ENCODE data around the gene PPP4R4. TPM values are rescaled to one million over a fixed set of nuclear protein-coding genes. Genes with fewer than 3 reads are reported as not detected.
"Not testable (repeated sequence)": the region's sequence is repeated elsewhere in the genome, so short reads cannot be mapped to it uniquely, and the experiment has no call there.

PPP4R4 gene
- total RNA-seq, 1 donor from 2014 or later: 25.5 TPM

DNA sequence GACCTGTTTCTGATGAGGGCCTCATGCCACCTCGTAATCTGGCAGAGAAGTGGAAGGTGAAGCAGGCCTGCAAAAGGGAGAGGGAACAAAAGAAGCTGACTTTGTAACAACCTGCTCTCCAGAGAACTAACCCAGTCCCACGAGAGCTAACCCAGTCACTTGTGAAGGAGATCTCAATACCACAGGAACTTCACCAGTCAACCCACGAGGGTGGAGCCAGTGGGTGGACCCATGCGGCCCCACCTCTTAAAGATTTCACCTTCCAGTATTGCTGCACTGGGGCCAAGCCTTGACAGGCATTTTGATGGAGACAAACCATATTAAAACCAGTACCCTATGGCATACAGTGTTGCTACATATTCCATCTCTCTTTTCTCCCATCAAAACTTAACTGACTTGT is 63.9 kb downstream of the PPP4R4 start:
- no peak overlapping the region for H3K27ac ChIP-seq

DNA sequence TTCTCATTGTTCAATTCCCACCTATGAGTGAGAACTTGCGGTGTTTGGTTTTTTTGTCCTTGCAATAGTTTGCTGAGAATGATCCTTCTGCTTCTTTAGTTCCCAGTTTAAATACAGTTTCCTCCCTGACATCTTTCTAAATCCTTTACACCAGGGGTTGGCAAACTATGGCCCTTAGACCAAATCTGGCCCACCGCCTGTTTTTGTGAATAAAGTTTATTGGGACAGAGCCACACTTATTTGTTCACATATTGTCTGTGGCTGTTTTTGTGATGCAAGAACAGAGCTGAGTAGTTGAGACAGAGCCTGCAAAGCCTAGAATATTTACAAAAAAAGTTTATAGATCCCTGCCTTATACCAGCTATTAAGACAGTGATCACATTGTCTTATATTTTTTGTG is 65.3 kb downstream of the PPP4R4 start:
- no peak overlapping the region for H3K4me3 ChIP-seq
- H3K4me2 ChIP-seq: no peak overlapping the region
- H4K20me1 ChIP-seq (ENCODE audit: low read depth): no peaks in the 10 kb centered on the region
- DNase-seq (ENCODE audit: low spot score): no peak
- Mint-ChIP-seq H3K4me3 (no peak overlapping the region), H3K4me1 (peaks cover 3% of the 10 kb centered on the region), H3K9me3 (no peaks in the 10 kb centered on the region), H3K36me3 (peaks cover 4% of the 10 kb centered on the region), H3K27ac (no peak overlapping the region), H3K27me3 (ENCODE audit: insufficient read depth, low read depth) (no peaks in the 10 kb centered on the region)
- H3F3A ChIP-seq (ENCODE audit: low read depth): no peaks in the 10 kb centered on the region
- H3K9me3 ChIP-seq (ENCODE audit: low read depth): no peaks in the 10 kb centered on the region
- peaks cover 4% of the 10 kb centered on the region for H3K4me1 ChIP-seq
- H3K27me3 ChIP-seq: no peaks in the 10 kb centered on the region
- H2AFZ ChIP-seq (replicated peaks): no peak overlapping the region
- H3K36me3 ChIP-seq: peaks cover 3% of the 10 kb centered on the region
- no peak overlapping the region for H3K9ac ChIP-seq
- H3K79me2 ChIP-seq (ENCODE audit: low read depth): no peaks in the 10 kb centered on the region
- TF ChIP-seq, protein P1, sequence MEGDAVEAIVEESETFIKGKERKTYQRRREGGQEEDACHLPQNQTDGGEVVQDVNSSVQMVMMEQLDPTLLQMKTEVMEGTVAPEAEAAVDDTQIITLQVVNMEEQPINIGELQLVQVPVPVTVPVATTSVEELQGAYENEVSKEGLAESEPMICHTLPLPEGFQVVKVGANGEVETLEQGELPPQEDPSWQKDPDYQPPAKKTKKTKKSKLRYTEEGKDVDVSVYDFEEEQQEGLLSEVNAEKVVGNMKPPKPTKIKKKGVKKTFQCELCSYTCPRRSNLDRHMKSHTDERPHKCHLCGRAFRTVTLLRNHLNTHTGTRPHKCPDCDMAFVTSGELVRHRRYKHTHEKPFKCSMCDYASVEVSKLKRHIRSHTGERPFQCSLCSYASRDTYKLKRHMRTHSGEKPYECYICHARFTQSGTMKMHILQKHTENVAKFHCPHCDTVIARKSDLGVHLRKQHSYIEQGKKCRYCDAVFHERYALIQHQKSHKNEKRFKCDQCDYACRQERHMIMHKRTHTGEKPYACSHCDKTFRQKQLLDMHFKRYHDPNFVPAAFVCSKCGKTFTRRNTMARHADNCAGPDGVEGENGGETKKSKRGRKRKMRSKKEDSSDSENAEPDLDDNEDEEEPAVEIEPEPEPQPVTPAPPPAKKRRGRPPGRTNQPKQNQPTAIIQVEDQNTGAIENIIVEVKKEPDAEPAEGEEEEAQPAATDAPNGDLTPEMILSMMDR (IDR thresholded peaks at IDR 0.05): no peak
- TF ChIP-seq EZH2 (IDR thresholded peaks at IDR 0.05) (no peak), EZH2phosphoT487 (IDR thresholded peaks at IDR 0.05) (no peak)
- no peak overlapping the region for H3K27ac ChIP-seq

More for the DNA sequence above, 63.9 kb downstream of the PPP4R4 start:
- Histone ChIP-seq H3K4me2 (no peak overlapping the region), H3F3A (ENCODE audit: low read depth) (no peaks in the 10 kb centered on the region), H3K27me3 (no peaks in the 10 kb centered on the region), H4K20me1 (ENCODE audit: low read depth) (no peaks in the 10 kb centered on the region), H3K4me3 (no peak overlapping the region), H3K9ac (no peak overlapping the region), H2AFZ (replicated peaks) (no peak overlapping the region), H3K9me3 (ENCODE audit: low read depth) (no peaks in the 10 kb centered on the region), H3K36me3 (peaks cover 3% of the 10 kb centered on the region), H3K4me1 (no peaks in the 10 kb centered on the region), H3K79me2 (ENCODE audit: low read depth) (no peaks in the 10 kb centered on the region)
- Mint-ChIP-seq H3K9me3 (no peaks in the 10 kb centered on the region), H3K4me3 (no peak overlapping the region), H3K4me1 (no peaks in the 10 kb centered on the region), H3K36me3 (peaks cover 4% of the 10 kb centered on the region), H3K27me3 (ENCODE audit: insufficient read depth, low read depth) (no peaks in the 10 kb centered on the region), H3K27ac (no peak overlapping the region)
- no peak for DNase-seq (ENCODE audit: low spot score)
- TF ChIP-seq EZH2 (IDR thresholded peaks at IDR 0.05) (no peak), EZH2phosphoT487 (IDR thresholded peaks at IDR 0.05) (no peak)
- TF ChIP-seq, protein P1 (IDR thresholded peaks at IDR 0.05): no peak

DNA sequence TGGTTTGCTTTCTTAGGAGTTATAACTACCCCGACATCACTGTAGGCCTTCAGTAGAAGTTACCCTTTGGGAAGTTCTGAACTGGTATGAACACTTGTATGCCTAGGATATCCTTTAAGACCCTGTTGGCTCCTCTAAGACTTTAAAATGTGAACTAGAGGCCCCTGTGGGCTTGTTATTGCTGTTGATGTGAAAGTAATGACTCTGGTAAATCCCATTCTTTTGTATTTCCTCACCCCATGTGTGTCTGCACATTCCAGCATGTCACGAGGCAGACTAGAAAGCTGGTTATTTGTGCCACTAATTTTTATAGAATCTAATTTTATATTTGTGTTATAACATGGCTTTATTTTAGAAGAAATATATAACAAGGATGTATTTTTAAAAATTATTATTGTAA is 70.1 kb downstream of the PPP4R4 start:
- no peaks in the 10 kb centered on the region for H3K9me3 Mint-ChIP-seq

DNA sequence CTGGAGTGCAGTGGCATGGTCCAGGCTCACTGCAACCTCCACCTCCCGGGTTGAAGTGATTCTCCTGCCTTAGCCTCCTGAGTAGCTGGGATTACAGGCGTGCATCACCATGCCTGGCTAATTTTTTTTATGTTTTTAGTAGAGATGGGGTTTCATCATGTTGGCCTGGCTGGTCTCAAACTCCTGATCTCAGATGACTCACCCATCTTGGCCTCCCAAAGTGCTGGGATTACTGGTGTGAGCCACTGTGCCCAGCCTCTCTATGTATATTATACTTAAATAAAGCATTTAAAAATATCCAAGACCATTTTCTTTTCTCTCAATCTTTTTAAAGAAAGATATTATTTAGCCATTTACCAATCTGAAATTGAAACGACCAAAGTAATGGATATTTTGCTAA is 90.1 kb downstream of the PPP4R4 start:
- H3K9ac ChIP-seq; H3K4me1 Mint-ChIP-seq; DNase-seq (ENCODE audit: low spot score); H3K27me3 ChIP-seq; H3F3A ChIP-seq (ENCODE audit: low read depth); H3K9me3 Mint-ChIP-seq; H3K4me3 Mint-ChIP-seq; H3K27me3 Mint-ChIP-seq (ENCODE audit: insufficient read depth, low read depth); H2AFZ ChIP-seq (replicated peaks); H3K4me3 ChIP-seq; H3K36me3 Mint-ChIP-seq; H3K4me1 ChIP-seq; H3K27ac ChIP-seq; H3K4me2 ChIP-seq; H3K79me2 ChIP-seq (ENCODE audit: low read depth); H3K27ac Mint-ChIP-seq; H4K20me1 ChIP-seq (ENCODE audit: low read depth); H3K9me3 ChIP-seq (ENCODE audit: low read depth): not testable (repeated sequence)
- peaks cover 27% of the 10 kb centered on the region for H3K36me3 ChIP-seq

More for the DNA sequence above, 70.1 kb downstream of the PPP4R4 start:
- no peak for DNase-seq (ENCODE audit: low spot score)
- Histone ChIP-seq H3K27ac (no peak overlapping the region), H3F3A (ENCODE audit: low read depth) (no peaks in the 10 kb centered on the region), H3K4me1 (peaks cover 4% of the 10 kb centered on the region), H3K9me3 (ENCODE audit: low read depth) (no peaks in the 10 kb centered on the region), H3K27me3 (no peaks in the 10 kb centered on the region), H3K36me3 (peaks cover 3% of the 10 kb centered on the region), H2AFZ (replicated peaks) (no peak overlapping the region), H4K20me1 (ENCODE audit: low read depth) (no peaks in the 10 kb centered on the region), H3K4me2 (no peak overlapping the region), H3K79me2 (ENCODE audit: low read depth) (no peaks in the 10 kb centered on the region), H3K4me3 (no peak overlapping the region), H3K9ac (no peak overlapping the region)
- Mint-ChIP-seq H3K4me1 (peaks cover 3% of the 10 kb centered on the region), H3K4me3 (no peak overlapping the region), H3K36me3 (peaks cover 4% of the 10 kb centered on the region), H3K27me3 (ENCODE audit: insufficient read depth, low read depth) (no peaks in the 10 kb centered on the region), H3K27ac (no peak overlapping the region)
- TF ChIP-seq EZH2phosphoT487 (IDR thresholded peaks at IDR 0.05) (no peak), EZH2 (IDR thresholded peaks at IDR 0.05) (no peak)
- TF ChIP-seq, protein P1 (IDR thresholded peaks at IDR 0.05): no peak
